Kidney (tissue), 14 donors: ENCODE measurements around the gene FETUB. TPM values are rescaled to one million over a fixed set of nuclear protein-coding genes. Genes with fewer than 3 reads are reported as not detected.

Experiments used
- DNase-seq, 5 donors: peaks; one replicate each; pipeline ENCODE4 v3.0.0-alpha.2; 2013 to 2020
- FAIRE-seq: peaks from 2 replicates; lab custom pipeline; 2012; peaks lifted over from hg19 to GRCh38; lab: Jason Lieb, UNC
- H3K27ac ChIP-seq, 2 donors: one replicate each; pipeline ENCODE4 v1.7.0; 2013; ENCODE audit warnings: low read depth in 2 of 2, low read length in 2 of 2, inconsistent platforms in 1 of 2
- H3K27me3 ChIP-seq: one replicate; pipeline ENCODE4 v1.7.1; 2013; ENCODE audit warnings: low read length, inconsistent platforms; ENCODE audit not compliant: control insufficient read depth, insufficient read depth
- H3K36me3 ChIP-seq, 3 donors: one replicate each; pipeline versions ENCODE4 v1.7.0 to v1.7.1; 2013; ENCODE audit warnings: low read length in 3 of 3, control low read depth in 1 of 3, inconsistent platforms in 1 of 3; ENCODE audit not compliant: insufficient read depth in 3 of 3, control insufficient read depth in 2 of 3
- H3K4me1 ChIP-seq, 3 donors: one replicate each; pipeline versions ENCODE4 v1.7.0 to v1.7.1; 2013; ENCODE audit warnings: low read length in 3 of 3, inconsistent platforms in 1 of 3, low read depth in 1 of 3; ENCODE audit not compliant: control insufficient read depth in 2 of 3, insufficient read depth in 2 of 3
- H3K4me3 ChIP-seq, 3 donors: one replicate each; pipeline versions ENCODE4 v1.7.0 to v1.8.1; 2013; ENCODE audit warnings: low read length in 3 of 3, control low read depth in 1 of 3, inconsistent platforms in 1 of 3
- H3K9ac ChIP-seq, 3 donors: one replicate each; pipeline versions ENCODE4 v1.7.0 to v1.7.1; 2013; ENCODE audit warnings: low read length in 3 of 3, control low read depth in 1 of 3, inconsistent platforms in 1 of 3
- H3K9me3 ChIP-seq, 3 donors: one replicate each; pipeline versions ENCODE4 v1.7.0 to v1.7.1; 2013; ENCODE audit warnings: low read length in 3 of 3, control low read depth in 1 of 3, inconsistent platforms in 1 of 3; ENCODE audit not compliant: control insufficient read depth in 2 of 3, insufficient read depth in 1 of 3
- intact Hi-C: fragments of 100-400 bp; cut with DNase I; formaldehyde crosslinking; loops from one replicate; pipeline ENCODE4 v1.11.1; 2022
- polyA plus RNA-seq: library from polyadenylated mRNA; stranded (reverse); fragments of 350-450 nt; fragmentation: Illumina TruSeq; extraction: RNeasy Lipid Tissue Mini Kit (QIAGEN cat#74804); gene quantifications from one replicate; pipeline ENCODE4 v1.2.3, GENCODE V29; 2014; ENCODE audit warnings: low read depth, low replicate concordance; ENCODE audit not compliant: insufficient read depth
- total RNA-seq: library from RNA; stranded (reverse); fragmentation: NEBNext Ultra II Directional; extraction: Animal tissue kit (Norgen Biotek cat#: 25700); gene quantifications from one replicate; pipeline ENCODE4 v1.2.1, GENCODE V29; 2021
- TF ChIP-seq, protein P1 (sequence below): IDR thresholded peaks from 3 replicates; pipeline ENCODE4 v1.5.1; 2012; ENCODE audit warnings: mild to moderate bottlenecking, moderate library complexity, borderline replicate concordance; ENCODE audit not compliant: insufficient read depth; ENCODE audit errors: extremely low read depth
- donor health status: control.
- donor health status: control.
- donor health status: control.
- donor health status: control.
- donor health status: control.
- donor health status: DM: yes; HTN: yes; CAD: no.
- donor health status: Normal renal cell carcinoma (clear cell type).

The FETUB gene
- total and polyA plus RNA-seq, 2 donors from 2014 or later = not detected

DNA sequence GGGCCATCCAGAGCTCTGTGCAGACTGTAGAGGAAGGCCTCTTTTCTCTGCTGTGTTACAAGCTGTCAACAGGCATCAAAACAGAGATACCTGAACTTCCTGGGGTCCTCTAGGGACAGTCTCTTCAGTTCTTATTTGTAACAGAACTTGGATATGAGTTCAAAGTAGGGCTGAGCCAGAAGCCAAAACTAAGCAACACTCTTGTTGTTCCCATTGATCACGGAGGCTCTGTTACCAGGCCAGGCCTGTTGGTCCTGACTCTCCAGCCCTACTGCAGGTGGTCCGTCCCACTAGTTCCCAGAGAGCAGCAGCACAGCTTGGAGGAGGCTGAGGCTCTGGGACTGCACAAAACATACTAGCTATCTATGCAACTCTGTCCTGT lies 40.4 kb upstream of the FETUB start:
- TF ChIP-seq, protein P1, sequence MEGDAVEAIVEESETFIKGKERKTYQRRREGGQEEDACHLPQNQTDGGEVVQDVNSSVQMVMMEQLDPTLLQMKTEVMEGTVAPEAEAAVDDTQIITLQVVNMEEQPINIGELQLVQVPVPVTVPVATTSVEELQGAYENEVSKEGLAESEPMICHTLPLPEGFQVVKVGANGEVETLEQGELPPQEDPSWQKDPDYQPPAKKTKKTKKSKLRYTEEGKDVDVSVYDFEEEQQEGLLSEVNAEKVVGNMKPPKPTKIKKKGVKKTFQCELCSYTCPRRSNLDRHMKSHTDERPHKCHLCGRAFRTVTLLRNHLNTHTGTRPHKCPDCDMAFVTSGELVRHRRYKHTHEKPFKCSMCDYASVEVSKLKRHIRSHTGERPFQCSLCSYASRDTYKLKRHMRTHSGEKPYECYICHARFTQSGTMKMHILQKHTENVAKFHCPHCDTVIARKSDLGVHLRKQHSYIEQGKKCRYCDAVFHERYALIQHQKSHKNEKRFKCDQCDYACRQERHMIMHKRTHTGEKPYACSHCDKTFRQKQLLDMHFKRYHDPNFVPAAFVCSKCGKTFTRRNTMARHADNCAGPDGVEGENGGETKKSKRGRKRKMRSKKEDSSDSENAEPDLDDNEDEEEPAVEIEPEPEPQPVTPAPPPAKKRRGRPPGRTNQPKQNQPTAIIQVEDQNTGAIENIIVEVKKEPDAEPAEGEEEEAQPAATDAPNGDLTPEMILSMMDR = no peak
- Histone ChIP-seq H3K9me3 (no peaks in the 10 kb centered on the region), H3K4me3 (no peak overlapping the region), H3K36me3 (no peaks in the 10 kb centered on the region), H3K4me1 (peaks cover 0 to 19% (median 3%) of the 10 kb centered on the region in 3 donors), H3K27ac (peak overlapping the region; percentile 37 to 81), H3K9ac (no peak overlapping the region), H3K27me3 (no peaks in the 10 kb centered on the region)
- DNase-seq = no peak
- intact Hi-C loops = no loop called here
- no peak for FAIRE-seq

DNA sequence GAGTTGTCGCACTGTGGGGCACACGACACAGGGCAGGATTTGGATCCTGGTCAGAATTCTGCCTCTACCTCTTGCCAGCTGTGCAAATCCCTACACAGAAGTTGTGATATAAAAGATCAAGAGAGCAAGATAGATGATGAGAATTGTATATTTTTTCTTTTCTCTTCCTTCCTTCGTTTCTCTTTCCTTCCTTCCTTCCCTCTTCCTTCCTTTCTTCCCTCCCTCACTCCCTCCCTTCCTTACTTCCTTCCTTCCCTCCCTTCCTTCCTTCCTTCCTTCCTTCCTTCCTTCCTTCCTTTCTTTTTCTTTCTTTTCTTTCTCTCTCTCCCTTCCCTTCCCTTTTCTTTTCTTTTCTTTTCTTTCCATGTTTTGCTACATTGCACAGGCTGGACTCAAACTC lies 39.3 kb upstream of the FETUB start:
- H3K9ac ChIP-seq = no peak overlapping the region
- no peak overlapping the region for H3K27ac ChIP-seq
- H3K27me3 ChIP-seq = no peaks in the 10 kb centered on the region
- H3K4me1 ChIP-seq = peaks cover 0 to 17% (median 3%) of the 10 kb centered on the region in 3 donors
- intact Hi-C loops = no loop called here
- FAIRE-seq = no peak
- no peak for DNase-seq
- TF ChIP-seq, protein P1 = no peak
- H3K36me3 ChIP-seq = no peaks in the 10 kb centered on the region
- no peaks in the 10 kb centered on the region for H3K9me3 ChIP-seq
- no peak overlapping the region for H3K4me3 ChIP-seq

DNA sequence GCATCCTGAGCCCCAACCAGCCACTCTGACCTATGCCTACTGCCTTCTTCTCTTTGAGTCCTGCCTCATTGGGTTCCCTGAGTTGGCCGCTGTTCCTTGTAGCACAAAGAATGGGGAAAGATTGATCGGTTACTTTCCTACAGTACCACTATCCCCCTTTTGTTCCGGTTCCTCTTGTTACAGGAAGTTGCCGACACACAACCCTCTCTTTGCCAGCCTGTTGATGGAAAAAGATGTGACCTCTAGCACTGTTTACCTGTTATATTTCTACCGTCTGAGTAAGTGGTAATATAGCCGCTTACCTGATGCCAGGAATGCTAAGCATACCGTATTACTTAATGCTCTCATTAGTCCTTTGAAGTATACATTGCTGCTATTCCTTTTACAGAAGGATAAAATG lies 37.0 kb upstream of the FETUB start:
- Histone ChIP-seq H3K36me3 (no peaks in the 10 kb centered on the region), H3K27me3 (no peaks in the 10 kb centered on the region), H3K9ac (no peak overlapping the region), H3K4me1 (peaks cover 0 to 17% (median 3%) of the 10 kb centered on the region in 3 donors), H3K27ac (no peak overlapping the region), H3K4me3 (no peak overlapping the region), H3K9me3 (no peaks in the 10 kb centered on the region)
- TF ChIP-seq, protein P1 = no peak
- no peak for FAIRE-seq
- no peak for DNase-seq
- intact Hi-C loops = no loop called here

DNA sequence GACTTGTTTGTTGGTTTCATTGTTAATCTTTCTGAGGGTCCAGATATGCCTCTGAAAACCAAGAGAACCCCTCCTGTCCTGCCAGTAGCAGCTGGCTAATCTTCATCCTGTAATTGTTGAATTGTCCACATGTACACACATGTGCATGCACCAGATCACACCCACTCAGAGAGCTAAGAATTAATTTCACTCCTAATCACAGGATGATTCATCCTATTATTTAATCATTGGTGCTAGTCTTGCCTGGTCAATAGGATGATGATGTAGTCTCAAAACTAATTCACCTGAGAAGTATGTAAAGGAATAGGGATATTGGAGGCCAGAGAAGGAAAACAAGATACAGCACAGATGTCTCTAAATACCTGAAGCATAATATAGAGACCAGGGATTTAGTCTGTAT lies 35.1 kb upstream of the FETUB start:
- H3K9ac ChIP-seq = no peak overlapping the region
- intact Hi-C loops = no loop called here
- no peak for DNase-seq
- H3K27ac ChIP-seq = no peak overlapping the region
- no peaks in the 10 kb centered on the region for H3K27me3 ChIP-seq
- no peak for FAIRE-seq
- no peaks in the 10 kb centered on the region for H3K36me3 ChIP-seq
- H3K4me3 ChIP-seq = no peak overlapping the region
- H3K9me3 ChIP-seq = no peaks in the 10 kb centered on the region
- H3K4me1 ChIP-seq = no peaks in the 10 kb centered on the region
- TF ChIP-seq, protein P1 = no peak
